GM21423 (cell line): Measurements from ENCODE around the gene ARID3A.
"Not testable (repeated sequence)": the region's sequence is repeated elsewhere in the genome, so short reads cannot be mapped to it uniquely, and the experiment has no call there.

Source experiments
- ATAC-seq: cut with Tn5 transposase; IDR thresholded peaks from one replicate; pipeline ENCODE4 v1.9.1; 2021; ENCODE audit warnings: mild to moderate bottlenecking, moderate library complexity; ENCODE audit not compliant: unreplicated experiment

Gene ARID3A

DNA sequence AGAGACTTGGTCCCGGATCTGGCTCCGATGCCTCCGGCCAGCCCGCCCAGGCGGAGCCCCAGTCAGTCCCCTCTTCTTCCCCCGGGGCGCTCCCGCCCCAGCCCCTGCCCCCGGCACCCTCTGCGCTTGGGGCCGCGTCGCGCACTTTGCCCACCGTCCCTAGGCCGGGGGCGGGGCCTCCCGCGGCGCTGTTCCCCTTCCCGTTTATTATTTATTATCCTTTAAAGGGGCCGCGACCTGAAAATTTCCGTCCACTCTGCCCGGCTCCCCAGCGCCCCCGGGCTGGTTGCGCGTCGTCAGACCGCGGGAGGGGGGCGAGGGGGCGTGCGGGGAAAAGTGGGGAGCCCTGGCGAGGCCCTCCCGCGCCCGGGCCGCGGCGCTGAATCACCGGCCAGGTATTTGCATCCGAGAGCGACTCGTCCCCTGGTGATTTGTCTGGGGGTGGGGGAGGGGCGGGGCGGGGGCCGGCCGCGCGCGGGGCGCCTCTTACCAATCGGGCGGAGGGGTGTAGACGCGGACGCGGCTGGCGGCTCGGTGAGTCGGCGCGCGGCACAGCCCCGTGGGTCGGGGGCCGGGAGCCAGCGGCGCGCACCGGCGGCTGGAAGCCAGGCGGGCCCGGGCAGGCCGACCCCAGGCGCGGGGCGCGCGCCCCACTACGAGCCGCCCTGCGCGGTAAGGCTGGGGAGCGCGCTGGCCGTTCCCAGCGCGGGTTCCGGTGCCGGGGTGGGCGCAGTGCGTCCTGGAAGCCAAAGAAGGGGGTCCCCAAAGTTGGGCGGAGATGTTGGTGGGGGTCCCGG is at the start of gene ARID3A:
ARID3A (plus strand) TSS at position 510 of the 797 bp plus-strand sequence. CDS start 3,494 bp downstream, outside the sequence.
- ATAC-seq = peak; percentile 58

DNA sequence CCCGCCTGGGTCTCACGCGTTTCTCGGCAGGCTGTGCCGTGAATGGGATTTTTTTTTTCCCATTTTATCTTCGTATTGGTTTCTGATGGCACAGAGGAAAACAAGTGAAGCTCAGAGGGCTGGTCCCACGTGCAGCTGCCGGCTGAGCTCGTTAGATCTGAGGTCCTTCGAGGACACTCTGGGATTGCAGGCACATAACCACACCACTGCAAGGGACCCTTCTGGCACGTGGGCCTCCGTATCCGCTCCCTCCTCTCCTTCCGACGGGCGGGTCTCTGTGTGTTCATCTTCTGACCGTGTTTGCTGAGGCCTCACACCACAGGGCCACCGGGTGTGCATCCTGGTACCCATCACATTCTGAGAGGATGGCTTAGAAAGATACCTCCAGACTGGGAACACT is 49.7 kb upstream of the ARID3A start:
- no peak for ATAC-seq

DNA sequence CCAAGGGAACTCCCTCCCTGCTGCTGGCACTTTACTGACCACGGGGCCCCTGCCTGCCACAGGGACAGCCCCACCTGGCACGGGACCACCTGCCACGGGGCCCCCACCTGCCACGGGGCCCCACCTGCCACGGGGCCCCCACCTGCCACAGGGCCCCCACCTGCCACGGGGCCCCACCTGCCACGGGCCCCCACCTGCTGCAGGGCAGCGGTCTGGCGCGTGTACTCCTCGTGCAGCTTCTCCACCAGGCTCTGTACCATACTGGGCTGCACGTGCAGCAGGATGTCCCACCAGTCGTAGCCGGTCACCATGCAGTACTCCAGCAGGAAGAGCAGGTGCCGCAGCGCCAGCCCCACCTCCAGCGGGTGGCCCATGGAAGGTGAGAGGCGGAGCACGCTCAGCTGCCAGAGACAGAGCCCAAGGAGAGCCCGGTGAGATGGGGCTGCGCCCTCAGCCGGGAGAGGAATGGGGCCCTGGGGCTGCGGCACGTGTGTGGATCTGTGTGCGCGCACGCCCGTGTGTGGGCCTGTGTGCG is 49.0 kb upstream of the ARID3A start:
- no peak for ATAC-seq

DNA sequence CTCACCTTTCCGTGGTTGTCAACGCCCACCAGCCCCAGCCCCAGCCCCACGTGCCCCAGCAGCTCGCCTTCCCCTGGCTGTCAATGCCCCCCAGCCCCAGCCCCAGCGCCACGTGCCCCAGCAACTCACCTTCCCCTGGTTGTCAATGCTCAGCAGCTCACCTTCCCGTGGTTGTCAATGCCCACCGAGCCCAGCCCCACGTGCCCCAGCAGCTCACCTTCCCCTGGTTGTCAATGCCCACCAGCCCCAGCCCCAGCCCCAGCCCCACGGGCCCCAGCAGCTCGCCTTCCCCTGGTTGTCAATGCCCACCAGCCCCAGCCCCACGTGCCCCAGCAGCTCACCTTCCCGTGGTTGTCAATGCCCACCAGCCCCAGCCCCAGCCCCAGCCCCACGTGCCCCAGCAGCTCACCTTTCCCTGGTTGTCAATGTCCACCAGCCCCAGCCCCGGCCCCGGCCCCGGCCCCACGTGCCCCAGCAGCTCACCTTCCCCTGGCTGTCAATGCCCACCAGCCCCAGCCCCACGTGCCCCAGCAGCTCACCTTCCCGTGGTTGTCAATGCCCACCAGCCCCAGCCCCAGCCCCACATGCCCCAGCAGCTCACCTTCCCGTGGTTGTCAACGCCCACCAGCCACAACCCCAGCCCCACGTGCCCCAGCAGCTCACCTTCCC is 47.7 kb upstream of the ARID3A start:
- not testable (repeated sequence) for ATAC-seq

- ATAC-seq = not testable (repeated sequence)
Observed at GRCh38 chr19:878751-879561, 46.9 kb upstream of the ARID3A start.

GRCh38 chr19:879711-880438 is 46.0 kb upstream of the ARID3A start:
- no peak for ATAC-seq

- no peak for ATAC-seq
Observed at GRCh38 chr19:881385-882071, 44.3 kb upstream of the ARID3A start.

DNA sequence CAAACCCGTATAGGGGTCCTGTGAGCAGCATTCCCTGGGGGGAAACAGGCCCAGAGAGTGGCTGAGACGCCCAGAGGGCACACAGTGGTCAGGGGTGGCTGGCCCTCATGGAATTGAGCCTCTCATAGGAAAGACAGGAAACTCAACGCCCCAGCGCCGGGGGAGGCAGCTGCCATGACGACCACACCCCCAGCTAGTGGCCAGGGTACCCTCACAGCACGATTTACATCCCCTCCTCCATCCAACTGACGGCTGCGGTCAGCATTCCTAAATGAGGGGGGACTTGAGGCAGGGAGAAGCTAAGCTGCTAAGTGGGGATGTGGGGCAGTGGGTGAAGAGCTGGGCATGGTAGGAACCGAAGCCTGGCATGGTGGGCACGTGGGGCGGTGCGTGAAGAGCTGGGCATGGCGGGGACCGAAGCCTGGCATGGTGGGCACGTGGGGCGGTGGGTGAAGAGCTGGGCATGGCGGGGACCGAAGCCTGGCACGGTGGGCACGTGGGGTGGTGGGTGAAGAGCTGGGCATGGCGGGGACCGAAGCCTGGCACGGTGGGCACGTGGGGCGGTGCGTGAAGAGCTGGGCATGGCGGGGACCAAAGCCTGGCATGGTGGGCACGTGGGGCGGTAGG is 42.9 kb upstream of the ARID3A start:
- ATAC-seq = no peak

DNA sequence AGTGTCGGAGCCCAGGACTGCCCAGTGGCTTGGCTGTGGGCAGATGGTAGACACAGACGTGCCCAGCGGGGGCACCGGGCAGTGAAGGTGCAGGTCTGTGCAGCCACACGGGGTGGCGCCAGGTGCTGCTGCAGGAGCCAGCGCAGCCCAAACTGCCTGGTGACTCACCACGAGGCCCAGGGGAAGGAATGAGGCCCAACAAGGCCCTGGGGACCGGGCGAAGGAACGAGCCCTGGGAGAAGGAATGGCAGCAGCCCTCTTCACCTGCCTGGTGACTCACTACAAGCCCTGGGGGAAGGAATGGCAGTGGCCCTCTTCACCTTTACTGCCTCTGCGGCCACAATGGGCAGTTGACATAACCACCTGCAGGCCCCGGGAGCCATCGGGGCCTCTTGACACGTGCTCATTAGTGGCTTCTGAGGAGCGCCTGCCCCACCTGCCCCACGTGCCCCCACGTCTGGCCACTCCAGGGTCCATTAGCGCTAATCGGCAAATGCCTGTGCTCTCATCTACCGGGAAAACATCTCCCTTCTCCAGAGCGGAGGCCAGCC is 42.1 kb upstream of the ARID3A start:
- no peak for ATAC-seq

GRCh38 chr19:884420-885211 is 41.2 kb upstream of the ARID3A start:
- no peak for ATAC-seq

GRCh38 chr19:885536-886224 is 40.2 kb upstream of the ARID3A start:
- ATAC-seq = no peak

- no peak for ATAC-seq
Observed at GRCh38 chr19:887072-887471, 38.8 kb upstream of the ARID3A start.

- ATAC-seq = no peak
Observed at GRCh38 chr19:887599-887998, 38.2 kb upstream of the ARID3A start.

DNA sequence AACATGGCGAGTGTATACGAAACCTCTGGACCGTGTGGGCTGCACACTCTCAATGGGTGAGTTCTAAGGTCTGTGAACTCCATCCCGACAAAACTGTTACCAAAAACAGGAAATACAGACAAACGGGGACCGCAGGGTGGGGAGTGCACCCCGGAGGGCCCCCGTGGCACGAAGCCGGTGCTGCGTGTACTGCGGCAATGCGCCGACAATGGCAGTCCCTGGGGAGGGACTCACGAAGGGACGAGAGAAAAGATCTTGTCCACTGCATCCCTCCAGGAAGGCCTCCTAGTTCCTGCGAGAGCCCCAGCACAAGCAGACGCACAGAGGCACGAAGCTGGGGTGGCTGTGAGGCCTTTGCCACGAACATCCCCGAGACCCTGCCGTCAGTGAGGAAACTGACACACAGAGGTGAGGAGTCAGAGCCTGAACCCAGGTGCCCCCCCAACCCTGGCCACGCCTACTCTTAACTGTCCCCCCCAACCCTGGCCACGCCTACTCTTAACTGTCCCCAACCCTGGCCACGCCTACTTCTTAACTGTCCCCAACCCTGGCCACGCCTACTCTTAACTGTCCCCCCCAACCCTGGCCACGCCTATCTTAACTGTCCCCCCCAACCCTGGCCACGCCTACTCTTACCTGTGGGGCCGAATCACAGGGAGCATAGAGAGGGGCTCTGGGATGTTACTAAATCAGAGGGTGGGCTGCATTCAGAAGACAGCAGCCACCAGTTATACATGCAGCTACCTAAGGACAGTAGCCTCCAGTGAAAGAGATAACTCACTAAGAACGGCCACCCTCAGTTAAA is 37.1 kb upstream of the ARID3A start:
- ATAC-seq = no peak

DNA sequence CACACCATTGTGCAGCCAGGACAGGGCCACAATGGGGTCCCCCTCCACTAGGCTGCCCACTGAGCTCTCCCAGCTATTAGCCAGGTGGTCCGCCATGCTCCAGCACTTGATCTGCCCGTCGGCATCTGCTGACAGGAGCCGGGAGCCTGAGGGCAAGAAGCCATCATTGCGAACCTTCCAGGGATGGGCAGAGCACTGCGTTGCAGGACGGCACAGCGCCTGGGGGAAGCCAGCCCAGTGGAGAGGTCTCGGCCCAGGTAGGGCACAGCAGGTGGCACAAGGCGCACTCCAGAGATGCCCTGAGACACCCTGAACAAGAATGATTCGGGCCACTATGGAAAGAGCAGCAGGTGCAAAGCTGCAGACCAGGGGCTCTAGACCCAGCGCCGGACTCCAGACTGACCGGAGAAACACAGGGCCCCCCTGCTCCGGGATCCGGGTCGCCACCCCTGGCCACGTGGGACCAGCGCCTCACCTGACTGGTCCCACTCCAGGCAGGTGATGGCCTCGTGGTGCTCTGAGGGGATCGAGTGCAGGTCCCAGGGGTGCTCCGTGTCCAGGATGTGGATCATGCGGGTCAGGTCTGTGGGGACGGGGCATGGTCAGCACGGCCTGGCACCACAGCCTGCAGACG is 36.1 kb upstream of the ARID3A start:
- ATAC-seq = no peak

GRCh38 chr19:890831-891230 is 35.0 kb upstream of the ARID3A start:
- ATAC-seq = no peak
